ENCODE data around the gene TGM3.

TGM3 gene

DNA sequence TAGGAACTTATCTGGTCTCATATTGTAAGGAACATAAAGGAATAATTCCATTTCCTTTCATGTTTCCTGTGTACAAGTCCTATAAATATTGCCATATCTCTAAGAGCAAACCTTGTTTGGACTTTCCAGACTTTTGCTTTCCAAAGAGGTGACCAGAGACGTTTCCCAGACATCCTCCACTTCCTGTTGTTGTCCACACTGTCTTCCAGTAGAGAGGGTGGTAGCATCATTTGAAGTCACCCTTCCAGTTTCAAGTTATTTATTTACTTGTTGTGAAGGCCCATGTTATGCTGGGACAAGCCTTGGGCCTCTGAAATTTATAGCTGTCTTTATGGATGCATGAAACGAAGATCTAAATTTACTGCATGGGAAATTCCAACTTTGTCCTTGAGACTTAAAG, 10.6 kb upstream of the TGM3 start:
- no peak for DNase-seq (ENCODE audit: low read depth in 2 of 2)

DNA sequence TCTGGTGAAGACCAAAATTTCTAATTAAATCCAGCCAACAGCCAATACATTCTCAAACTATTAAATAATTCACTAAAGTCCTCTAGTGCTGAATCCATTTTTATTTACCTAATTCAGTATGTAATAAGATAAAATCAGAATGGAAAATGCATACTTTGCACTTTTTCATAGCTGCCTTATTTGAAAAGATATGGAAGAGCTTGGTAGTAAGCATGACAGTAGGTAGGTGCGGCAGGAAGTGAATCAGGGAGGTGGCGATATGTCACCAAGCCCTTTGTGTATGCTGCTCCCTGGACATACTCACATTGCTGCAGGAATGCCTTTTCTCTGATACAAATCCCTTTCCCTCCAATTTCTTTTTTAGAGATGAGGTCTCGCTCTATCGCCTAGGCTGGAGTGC, 10.2 kb upstream of the TGM3 start:
- no peak for DNase-seq (ENCODE audit: low read depth in 2 of 2)

DNA sequence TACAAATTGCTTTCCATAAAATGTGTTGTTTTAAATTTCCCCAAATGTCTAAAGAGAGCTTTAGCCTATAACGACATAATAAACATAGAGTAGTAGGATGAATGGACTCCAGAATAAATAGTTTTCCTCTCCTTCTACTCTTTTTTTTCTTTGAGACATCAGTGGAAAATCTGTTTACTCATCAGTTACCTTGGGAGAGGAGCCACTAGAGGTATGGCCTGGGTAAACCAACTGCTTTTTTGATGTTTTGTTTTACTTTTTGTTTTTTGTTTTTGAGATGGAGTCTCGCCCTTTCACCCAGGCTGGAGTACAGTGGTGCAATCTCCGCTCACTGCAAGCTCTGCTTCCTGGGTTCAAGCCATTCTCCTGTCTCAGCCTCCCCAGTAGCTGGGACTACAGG, 8.3 kb upstream of the TGM3 start:
- no peak for DNase-seq (ENCODE audit: low read depth in 2 of 2)

DNA sequence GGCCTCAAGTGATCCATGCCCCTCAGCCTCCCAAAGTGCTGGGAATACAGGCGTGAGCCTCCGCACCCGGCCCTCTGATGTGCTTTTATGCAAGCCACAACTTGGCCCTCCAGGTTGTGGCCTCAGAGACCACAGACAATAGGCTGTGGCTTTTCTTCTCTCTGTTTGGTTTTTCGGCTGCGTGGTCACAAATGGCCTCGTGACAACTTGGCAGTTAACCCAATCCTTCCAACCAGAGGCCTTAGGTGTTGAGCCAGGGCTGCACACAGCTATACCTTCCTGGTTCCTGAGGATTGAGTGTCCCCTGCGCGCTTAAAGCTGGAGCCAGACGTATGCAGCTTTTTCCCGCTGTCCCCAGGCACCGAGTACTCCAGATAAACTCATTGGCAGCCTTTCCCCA, 6.3 kb upstream of the TGM3 start:
- DNase-seq (ENCODE audit: low read depth in 2 of 2), result no peak

DNA sequence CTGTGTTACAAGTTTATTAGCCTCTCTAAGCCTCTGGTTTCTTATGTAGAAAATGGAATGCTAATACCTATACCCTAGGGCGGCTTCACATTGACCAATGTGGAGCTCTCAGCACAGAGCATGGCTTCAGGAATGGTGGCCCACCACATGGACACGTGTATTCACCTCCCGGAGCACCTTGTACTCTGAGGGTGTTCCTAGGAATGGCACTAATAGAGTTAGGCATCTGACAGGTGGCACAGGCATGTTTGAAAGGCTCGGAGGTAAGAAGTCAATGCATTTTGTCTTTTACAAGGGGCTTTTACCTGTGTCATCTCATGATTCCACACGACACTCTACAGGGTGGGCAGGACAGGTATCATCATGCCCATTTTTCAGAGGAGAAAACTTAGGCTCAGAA, 5.3 kb upstream of the TGM3 start:
- DNase-seq (ENCODE audit: low read depth in 2 of 2), result no peak

DNA sequence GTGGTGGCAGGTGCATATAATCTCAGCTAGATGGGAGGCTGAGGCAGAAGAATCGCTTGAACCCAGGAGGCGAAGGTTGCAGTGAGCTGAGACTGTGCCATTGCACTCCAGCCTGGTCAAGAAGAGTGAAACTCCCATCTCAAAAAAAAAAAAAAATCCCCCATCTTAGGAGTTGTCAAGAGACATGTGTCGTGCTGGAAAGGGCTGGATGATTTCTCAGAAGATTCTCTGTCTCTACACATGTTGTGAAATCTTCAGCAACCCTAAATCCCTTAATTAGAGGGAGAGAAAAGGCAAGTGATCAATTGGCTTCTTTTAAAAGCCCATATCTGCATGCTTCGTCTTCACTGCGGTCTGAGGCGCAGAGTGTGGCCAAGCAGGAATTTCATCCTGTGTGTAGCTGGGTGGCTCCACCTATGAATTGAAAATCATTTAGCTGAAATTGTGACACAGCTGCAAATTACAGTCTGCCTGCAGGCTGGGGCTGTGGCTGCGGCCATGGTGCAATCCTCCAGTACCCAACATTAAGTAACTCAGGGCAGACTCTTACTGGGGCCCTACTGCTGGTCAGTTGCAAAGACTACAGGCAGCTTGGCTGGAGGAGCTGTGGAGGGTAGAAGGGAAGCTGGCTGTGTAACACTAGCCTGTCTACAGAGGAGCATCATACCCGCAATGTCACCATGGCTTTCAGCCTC, 3.2 kb upstream of the TGM3 start:
- DNase-seq (ENCODE audit: low read depth in 2 of 2), result no peak

DNA sequence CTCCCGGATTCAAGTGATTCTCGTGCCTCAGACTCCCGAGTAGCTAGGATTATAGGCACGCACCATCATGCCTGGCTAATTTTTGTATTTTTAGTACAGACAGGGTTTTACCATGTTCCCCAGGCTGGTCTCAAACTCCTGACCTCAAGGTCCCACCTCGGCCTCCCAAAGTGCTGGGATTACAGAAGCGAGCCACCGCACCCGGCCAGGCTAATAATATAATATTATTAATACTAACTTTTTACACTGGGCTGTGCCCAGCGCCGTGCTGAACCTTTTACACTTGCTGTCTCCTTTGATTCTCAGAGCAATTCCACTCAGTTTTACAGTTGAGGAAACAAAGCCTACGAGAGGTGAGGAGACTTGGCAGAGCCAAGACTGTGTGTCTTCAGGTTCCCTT, 2.3 kb upstream of the TGM3 start:
- DNase-seq (ENCODE audit: low read depth in 2 of 2), result no peak

DNA sequence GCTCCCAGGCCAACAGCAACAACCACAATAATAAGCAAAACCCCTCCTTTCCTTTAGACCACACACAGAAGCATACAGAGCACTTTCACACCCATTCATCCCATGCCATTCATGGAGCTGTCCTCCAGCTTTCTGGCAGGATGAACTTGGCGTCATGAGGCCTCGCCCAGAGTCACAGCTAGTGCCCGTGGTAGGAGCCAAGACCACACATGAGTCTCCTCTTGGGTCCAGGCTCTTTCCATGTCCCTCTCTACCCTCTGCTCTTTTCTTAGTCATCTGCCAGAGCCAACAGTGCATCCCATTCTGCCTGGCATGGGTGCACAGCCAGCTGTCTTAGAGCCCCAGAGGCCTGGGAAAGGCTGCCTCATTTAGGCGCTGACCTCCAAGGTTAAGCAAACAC, 1.8 kb upstream of the TGM3 start:
- no peak for DNase-seq (ENCODE audit: low read depth in 2 of 2)

DNA sequence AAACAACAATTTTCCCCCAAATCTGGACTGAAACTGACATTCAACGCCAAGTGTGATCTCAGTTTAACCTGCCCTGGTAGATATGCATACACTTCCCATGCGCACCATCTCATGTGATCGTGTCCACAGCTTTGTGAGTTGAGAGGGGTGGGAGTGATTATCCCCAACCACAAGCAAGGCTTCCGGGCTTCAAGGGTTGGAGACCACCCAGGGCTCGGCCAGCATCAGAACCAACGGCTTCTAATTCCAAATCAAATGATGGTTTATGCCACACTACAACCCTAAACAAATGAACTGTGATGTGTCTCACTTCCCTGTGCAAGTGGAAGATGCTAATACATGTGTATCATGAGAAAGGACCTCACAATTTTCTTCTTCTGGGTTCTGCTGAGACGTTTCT, 515 bp upstream of the TGM3 start:
- DNase-seq (ENCODE audit: low read depth in 2 of 2), result no peak

DNA sequence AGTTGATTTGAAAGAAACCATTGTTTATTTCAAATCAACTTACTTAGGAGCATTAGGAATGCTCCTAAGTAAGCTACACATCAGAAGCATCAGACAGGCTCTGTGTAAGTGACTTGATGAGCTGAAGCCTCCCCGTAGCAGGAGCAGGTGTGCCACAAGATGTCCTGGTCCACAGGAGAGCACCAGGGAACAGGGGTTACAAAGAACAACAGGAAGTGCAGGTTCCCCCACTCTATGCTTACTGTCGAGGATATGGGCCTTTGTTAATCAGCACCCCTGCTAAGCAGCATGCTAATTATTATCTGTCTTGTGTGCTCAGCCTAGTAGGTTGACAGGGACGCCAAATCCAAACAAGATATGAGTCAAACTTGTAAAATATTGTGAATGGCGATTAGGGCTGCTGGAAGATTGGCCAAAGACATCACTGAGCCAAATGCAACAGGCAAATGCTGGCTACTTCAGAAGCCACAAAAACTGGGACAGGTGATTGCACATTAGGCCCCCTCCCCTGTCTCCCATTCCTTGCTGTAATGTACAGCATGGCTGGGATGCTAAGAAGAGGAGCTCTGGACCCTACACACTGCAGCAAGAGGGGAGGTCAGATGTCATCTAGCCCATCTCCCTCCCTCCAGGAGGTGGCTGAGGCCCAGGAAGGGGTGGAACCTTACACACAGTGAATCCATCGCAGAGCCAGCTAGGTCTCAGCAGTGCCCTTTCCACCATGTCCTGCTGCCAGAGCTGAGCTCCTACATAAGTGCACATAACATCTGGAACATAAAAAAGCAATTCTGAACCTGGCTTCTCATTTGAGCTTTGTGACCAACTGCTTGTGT, 939 bp downstream of the TGM3 start:
- DNase-seq (ENCODE audit: low read depth in 2 of 2), result no peak

DNA sequence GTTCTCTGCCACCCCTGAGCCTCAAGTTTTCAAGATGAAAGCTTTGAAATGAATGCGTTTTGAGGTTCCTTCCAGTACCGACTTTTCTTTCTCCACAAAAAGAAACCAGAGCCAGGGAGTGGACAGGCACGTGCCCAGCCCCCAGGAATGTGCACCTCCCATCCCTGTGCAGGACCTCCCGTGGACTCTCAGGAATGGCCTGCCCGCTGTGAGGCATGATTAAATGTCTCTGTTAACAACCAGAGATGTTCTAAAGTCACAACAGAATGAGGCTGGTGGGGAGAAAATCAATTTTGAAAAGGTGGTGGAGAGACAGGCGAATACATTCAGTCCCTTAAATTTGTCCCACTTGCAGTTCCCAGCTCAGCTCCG, 1.5 kb downstream of the TGM3 start:
- no peak for DNase-seq (ENCODE audit: low read depth in 2 of 2)

DNA sequence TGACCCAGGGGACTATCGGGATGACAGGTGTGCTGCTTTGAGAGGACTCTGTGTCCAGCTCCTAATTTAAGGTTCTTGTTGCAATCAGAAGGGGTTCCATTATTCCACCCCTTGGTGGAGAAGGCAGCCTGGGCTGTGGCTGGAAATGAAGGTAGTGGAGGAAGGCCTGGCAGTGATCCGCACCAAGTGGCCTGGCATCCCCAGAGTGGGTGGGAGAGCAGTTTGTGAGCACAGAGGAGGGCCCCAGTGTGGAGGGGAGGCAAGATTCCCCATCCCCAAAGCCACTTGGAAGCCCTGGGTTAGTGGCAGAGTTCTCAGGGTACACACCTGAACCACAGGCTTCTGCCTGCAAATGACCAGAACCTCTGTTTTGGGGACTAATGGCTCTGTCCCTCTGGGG, 2.3 kb downstream of the TGM3 start:
- DNase-seq (ENCODE audit: low read depth in 2 of 2), result no peak

DNA sequence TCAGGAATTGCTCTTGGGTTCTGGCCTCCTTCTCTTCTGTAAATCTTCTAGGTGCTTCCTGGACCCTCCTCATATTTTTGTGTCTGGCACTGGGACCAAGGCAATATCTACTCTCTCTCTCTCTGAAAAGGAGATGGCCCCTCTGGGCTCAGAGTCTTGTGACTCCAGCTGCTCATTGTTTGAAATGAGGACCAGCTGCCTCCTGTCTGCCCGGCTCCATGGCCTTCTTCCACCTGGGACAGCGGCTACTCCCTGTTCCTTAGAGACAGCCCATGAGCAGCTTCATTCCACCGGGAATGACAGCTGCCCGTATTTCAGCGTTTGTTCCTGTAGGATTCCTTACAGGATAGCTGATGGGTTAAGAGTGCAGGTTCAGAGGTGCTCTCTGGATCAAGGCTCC, 2.9 kb downstream of the TGM3 start:
- no peak for DNase-seq (ENCODE audit: low read depth in 2 of 2)

DNA sequence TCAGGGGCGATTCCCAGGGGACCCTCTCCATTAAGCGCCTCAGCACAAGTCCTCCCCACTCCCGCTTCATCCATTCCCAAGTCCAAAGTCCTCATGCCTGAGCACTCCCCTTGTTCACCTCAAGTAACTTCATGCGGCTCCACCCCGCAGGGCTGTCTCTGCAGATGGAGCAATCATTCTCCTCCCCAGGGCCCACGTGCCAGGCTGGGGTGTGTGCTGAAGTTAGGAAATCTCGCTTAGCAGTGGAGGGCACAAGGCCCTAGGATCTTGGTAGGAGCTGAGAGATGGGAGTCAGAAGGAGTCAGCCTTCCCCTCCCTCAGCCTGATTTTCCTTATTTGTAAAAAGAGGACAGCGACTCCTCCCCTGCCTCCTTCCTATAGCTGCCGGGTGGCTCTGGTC, 3.5 kb downstream of the TGM3 start:
- DNase-seq (ENCODE audit: low read depth in 2 of 2), result no peak

DNA sequence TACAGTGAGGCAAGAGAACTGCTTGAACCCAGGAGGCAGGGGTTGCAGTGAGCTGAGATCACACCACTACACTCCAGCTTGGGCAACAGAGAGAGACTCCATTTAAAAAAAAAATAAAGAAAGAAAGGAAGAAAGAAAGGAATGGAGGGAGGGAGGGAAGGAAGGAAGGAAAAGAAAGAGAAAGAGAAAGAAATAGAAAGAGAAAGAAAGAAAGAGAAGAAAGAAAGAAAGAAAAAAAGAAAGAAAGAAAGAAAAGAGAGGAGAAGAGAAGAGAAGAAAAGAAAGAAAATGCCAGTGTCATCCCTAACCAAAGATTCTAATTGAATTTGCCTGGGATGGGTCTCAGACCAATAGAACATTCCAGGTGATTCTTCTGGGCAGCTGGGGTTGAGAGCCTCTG, 4.2 kb downstream of the TGM3 start:
- no peak for DNase-seq (ENCODE audit: low read depth in 2 of 2)

DNA sequence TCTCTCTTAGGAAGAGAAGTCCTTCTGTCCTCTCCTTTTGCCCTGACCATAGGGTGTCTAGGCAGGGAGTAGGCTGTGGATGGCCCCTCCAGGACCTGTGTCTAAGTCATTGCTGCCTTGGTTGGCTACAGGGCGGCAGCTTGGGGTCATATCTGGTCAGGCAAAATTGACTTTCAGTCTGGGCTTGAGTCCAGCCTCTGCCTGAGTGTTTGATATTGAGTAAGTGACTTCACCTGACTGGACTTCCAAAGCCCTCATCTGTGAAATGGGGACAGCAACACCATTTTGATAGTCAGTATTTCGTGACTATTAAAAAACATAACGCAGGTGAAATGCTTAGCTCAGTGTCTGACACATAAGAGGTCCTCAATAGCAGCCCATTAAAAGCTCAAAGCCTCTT, 4.6 kb downstream of the TGM3 start:
- DNase-seq (ENCODE audit: low read depth in 2 of 2), result no peak

DNA sequence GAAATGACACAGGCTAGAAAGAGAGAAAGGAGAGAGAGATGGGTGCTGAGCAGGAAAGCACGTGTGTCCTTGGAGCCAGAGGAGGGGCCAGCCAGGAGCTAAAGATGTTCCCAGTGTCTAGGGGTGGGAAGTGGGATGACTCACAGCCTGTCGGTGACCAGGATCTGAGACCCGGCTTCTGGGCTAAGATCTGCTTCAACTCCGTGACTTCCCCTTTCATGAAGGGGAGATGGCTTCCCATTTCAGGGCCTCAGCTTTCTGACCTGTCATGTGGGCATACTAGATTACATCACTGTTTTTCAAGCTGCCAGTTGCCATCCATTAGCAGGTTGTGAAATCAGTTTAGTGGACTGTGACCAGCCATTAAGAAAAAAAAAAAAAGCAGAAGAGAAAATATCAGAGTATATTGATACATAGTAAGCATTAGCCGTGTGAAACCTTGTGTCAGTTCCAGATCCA, 5.4 kb downstream of the TGM3 start:
- DNase-seq (ENCODE audit: low read depth in 2 of 2), result no peak

DNA sequence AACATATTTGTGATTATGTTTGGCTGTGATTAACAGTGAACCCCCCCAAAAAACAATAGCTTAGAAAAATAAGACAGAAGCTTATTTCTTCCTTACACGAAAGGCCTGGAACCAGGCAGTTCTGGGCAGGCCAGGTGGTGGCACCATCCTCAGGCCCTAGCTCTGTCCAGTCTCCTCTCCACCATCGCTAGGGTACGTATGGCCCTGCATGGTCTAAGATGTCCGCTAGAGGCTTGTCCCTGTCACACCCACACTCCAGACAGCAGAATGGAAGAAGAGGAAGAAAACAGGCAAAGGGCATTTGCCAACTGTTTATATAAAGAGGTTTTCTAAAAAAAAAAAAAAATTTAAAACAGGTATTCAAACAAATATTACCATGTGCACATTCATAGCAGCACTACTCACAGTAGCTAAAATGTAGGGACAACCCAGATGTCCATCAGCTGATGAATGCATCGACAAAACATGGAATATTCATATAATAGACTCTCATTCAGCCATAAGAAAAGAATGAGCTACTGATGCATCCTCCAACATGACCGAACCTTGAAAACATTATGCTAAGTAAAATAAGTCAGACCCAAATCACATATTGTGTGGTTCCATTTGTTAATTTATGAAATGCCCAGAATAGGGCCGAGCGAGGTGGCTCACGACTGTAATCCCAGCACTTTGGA, 6.7 kb downstream of the TGM3 start:
- no peak for DNase-seq (ENCODE audit: low read depth in 2 of 2)

DNA sequence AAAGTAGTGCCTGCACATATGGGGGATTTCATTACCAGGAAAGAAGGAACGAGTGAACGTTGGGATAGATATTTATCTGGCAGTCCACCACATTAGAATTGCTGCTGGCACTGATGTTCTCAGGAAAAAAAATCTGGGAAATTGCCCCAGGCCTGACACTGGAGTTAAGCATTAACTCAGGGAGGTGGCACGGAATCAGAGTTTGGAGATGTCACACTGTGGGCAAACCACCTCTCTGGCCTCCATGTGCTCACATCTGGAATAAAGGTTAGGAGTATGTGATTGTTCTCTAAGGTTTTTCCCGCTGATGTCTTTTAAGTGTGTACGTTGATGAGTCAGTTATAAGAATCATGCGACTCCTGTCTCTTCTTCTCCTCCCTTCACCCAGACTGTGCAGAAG, 7.9 kb downstream of the TGM3 start:
- no peak for DNase-seq (ENCODE audit: low read depth in 2 of 2)

DNA sequence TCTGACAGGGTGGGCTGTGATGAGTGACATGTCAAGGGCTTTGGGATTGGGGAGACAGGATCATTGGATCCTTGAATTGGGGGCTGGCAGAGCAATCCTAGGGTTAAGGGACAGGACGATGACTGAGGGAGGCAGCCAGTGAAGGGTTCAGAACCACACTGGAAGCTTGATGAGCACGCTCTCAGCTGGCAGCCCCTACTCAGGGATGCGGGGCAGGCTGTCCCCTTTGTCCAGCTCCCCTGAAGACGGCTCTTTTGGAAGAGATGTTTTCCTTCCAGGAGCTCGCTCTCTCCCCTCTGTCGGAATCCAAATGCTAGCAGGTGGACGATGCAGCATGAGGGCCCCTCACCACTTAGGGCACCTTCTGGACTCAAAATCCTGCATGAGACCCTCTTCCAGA, 8.4 kb downstream of the TGM3 start:
- DNase-seq (ENCODE audit: low read depth in 2 of 2), result no peak

DNA sequence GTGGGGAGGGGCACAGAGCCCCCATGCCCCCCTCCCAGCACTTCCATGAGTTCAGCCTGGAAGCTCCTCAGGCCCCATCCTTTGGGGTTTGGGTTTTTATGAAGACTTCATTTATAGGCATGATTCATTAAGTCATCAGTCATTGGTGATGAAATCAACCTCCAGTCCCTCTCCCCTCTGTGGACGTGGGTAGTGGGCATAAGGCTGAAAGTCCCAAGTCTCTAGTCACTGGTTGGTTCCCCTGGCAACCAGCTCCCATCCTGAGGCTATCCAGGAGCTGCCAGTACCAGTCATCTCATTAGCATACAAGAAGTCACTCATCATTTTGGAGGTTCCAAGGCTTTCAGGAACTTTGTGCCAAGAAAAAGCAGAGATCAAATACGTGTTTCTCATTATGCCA, 9.2 kb downstream of the TGM3 start:
- no peak for DNase-seq (ENCODE audit: low read depth in 2 of 2)

DNA sequence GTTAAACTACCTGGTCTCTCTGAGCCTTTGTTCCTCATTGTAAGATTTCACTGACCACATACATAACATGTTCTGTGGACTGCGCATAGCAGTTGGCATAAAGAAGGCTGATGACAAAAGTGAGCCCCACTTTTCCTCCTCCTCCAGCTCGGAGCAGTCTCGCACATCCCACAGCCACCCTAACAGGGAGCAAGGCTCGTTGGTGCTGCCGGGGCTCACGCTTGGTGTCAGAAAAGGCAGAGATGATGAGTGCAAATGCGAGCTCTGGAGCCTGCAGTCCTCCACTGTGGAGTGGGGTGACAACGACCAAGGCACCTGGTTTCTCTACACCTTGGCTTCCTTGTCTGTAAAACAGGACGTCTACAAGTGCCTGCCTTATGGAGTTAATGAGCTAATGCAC, 9.7 kb downstream of the TGM3 start:
- DNase-seq (ENCODE audit: low read depth in 2 of 2), result no peak

DNA sequence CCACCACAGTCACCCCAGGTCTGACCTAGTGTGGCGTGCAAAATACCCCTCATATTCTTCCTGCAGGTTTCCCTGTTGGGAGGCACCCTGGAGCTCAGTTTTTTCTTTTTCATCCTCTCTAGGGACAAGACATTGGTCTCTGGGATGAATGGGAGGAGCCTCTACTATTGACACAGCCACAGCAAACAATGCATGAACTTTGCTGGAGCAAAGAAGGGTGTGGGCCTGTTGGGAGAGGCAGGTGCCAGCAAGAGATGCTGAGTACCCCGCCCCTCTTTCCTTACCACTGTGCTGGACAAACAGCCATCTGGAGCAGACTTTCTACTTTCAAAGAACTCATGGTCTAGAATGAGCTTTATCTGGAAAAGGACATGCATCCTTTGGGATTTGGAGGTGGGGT, 10.1 kb downstream of the TGM3 start:
- no peak for DNase-seq (ENCODE audit: low read depth in 2 of 2)
